ENCODE results near the gene PCCA.

DNA sequence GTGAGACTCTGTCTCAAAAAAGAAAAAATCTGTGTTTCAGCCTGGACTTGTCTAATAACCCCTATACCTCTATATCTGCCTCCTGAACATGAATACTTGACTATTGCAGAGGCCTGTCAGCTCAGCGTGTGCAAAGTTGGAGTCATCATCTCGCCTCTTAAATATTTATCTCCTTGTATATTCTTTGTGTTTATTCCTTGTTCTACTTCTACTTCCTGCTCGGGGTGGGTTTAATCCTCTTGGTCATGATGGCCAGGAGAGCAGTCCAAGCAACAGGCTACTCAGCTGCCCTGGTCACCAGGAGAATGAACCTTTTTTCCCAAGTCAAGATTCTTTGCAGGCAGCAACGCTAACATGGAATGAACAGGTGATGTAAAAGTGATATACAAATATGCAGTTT is 119.1 kb downstream of the PCCA start:
- TF ChIP-seq POLR2A (IDR thresholded peaks at IDR 0.05) (no peak), POLR2AphosphoS5 (IDR thresholded peaks at IDR 0.05; ENCODE audit: insufficient read depth in 1 of 2, low read depth in 1 of 2) (no peak)
- TF ChIP-seq, protein P1, sequence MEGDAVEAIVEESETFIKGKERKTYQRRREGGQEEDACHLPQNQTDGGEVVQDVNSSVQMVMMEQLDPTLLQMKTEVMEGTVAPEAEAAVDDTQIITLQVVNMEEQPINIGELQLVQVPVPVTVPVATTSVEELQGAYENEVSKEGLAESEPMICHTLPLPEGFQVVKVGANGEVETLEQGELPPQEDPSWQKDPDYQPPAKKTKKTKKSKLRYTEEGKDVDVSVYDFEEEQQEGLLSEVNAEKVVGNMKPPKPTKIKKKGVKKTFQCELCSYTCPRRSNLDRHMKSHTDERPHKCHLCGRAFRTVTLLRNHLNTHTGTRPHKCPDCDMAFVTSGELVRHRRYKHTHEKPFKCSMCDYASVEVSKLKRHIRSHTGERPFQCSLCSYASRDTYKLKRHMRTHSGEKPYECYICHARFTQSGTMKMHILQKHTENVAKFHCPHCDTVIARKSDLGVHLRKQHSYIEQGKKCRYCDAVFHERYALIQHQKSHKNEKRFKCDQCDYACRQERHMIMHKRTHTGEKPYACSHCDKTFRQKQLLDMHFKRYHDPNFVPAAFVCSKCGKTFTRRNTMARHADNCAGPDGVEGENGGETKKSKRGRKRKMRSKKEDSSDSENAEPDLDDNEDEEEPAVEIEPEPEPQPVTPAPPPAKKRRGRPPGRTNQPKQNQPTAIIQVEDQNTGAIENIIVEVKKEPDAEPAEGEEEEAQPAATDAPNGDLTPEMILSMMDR (IDR thresholded peaks at IDR 0.05), result no peak

Data from vagina (tissue), 2 donors.